ENCODE measurements around the gene AKAP13. TPM values are rescaled to one million over a fixed set of nuclear protein-coding genes. Genes with fewer than 3 reads are reported as not detected.
"Not testable (repeated sequence)": the region's sequence is repeated elsewhere in the genome, so short reads cannot be mapped to it uniquely, and the experiment has no call there.

AKAP13 gene
- total RNA-seq, 1 donor from 2014 or later: 145 TPM

GRCh38 chr15:85485956-85486567, 105.7 kb downstream of the AKAP13 start:
- peak; percentile 80 for TF ChIP-seq CTCF (IDR thresholded peaks at IDR 0.05; ENCODE audit: partially characterized antibody, unreplicated experiment)
- no peak for DNase-seq
- Mint-ChIP-seq H3K27ac (ENCODE audit: unreplicated experiment) (no peak overlapping the region), H3K36me3 (ENCODE audit: unreplicated experiment) (no peaks in the 10 kb centered on the region), H3K4me3 (ENCODE audit: unreplicated experiment) (no peak overlapping the region), H3K27me3 (ENCODE audit: unreplicated experiment) (peaks cover 2% of the 10 kb centered on the region), H3K9me3 (ENCODE audit: unreplicated experiment) (no peaks in the 10 kb centered on the region), H3K4me1 (ENCODE audit: low read depth, unreplicated experiment) (peaks cover 29% of the 10 kb centered on the region)

GRCh38 chr15:85487796-85488195, 107.4 kb downstream of the AKAP13 start:
- not testable (repeated sequence) for H3K9me3 Mint-ChIP-seq (ENCODE audit: unreplicated experiment); H3K27ac Mint-ChIP-seq (ENCODE audit: unreplicated experiment); H3K4me3 Mint-ChIP-seq (ENCODE audit: unreplicated experiment); H3K36me3 Mint-ChIP-seq (ENCODE audit: unreplicated experiment); H3K27me3 Mint-ChIP-seq (ENCODE audit: unreplicated experiment); DNase-seq
- H3K4me1 Mint-ChIP-seq (ENCODE audit: low read depth, unreplicated experiment): peaks cover 16% of the 10 kb centered on the region

GRCh38 chr15:85488997-85489396, 108.6 kb downstream of the AKAP13 start:
- Mint-ChIP-seq H3K4me1 (ENCODE audit: low read depth, unreplicated experiment) (peaks cover 15% of the 10 kb centered on the region), H3K36me3 (ENCODE audit: unreplicated experiment) (no peaks in the 10 kb centered on the region), H3K9me3 (ENCODE audit: unreplicated experiment) (no peaks in the 10 kb centered on the region), H3K27me3 (ENCODE audit: unreplicated experiment) (peaks cover 2% of the 10 kb centered on the region), H3K27ac (ENCODE audit: unreplicated experiment) (no peak overlapping the region), H3K4me3 (ENCODE audit: unreplicated experiment) (no peak overlapping the region)
- no peak for TF ChIP-seq CTCF (IDR thresholded peaks at IDR 0.05; ENCODE audit: partially characterized antibody, unreplicated experiment)
- no peak for DNase-seq

- Mint-ChIP-seq H3K27ac (ENCODE audit: unreplicated experiment) (no peak overlapping the region), H3K4me1 (ENCODE audit: low read depth, unreplicated experiment) (peaks cover 8% of the 10 kb centered on the region), H3K36me3 (ENCODE audit: unreplicated experiment) (no peaks in the 10 kb centered on the region), H3K9me3 (ENCODE audit: unreplicated experiment) (no peaks in the 10 kb centered on the region), H3K27me3 (ENCODE audit: unreplicated experiment) (no peaks in the 10 kb centered on the region), H3K4me3 (ENCODE audit: unreplicated experiment) (no peak overlapping the region)
- DNase-seq: no peak
- TF ChIP-seq CTCF (IDR thresholded peaks at IDR 0.05; ENCODE audit: partially characterized antibody, unreplicated experiment): no peak
Observed at GRCh38 chr15:85489773-85490493, 109.5 kb downstream of the AKAP13 start.

- Mint-ChIP-seq H3K4me3 (ENCODE audit: unreplicated experiment) (no peak overlapping the region), H3K27ac (ENCODE audit: unreplicated experiment) (no peak overlapping the region), H3K9me3 (ENCODE audit: unreplicated experiment) (no peaks in the 10 kb centered on the region), H3K27me3 (ENCODE audit: unreplicated experiment) (no peaks in the 10 kb centered on the region), H3K36me3 (ENCODE audit: unreplicated experiment) (no peaks in the 10 kb centered on the region), H3K4me1 (ENCODE audit: low read depth, unreplicated experiment) (peaks cover 14% of the 10 kb centered on the region)
- TF ChIP-seq CTCF (IDR thresholded peaks at IDR 0.05; ENCODE audit: partially characterized antibody, unreplicated experiment): no peak
- DNase-seq: no peak
Observed at GRCh38 chr15:85490856-85491255, 110.5 kb downstream of the AKAP13 start.
